Mesodermal cell (in vitro differentiated cells): ENCODE measurements around the gene CEP112.

Experiments used
- H3K27ac ChIP-seq: 2 replicates; pipeline ENCODE4 v1.7.0; 2013; ENCODE audit warnings: mild to moderate bottlenecking, low read depth, low read length, moderate library complexity; ENCODE audit not compliant: severe bottlenecking
- H3K36me3 ChIP-seq: 2 replicates; pipeline ENCODE4 v1.7.1; 2013; ENCODE audit warnings: mild to moderate bottlenecking, low read length, moderate library complexity; ENCODE audit not compliant: control insufficient read depth, insufficient read depth
- H3K4me1 ChIP-seq: one replicate; pipeline ENCODE4 v1.7.1; 2013; ENCODE audit warnings: mild to moderate bottlenecking, low read length; ENCODE audit not compliant: insufficient read depth, control insufficient read depth, poor library complexity, severe bottlenecking
- H3K4me3 ChIP-seq: 2 replicates; pipeline ENCODE4 v1.7.0; 2013; ENCODE audit warnings: low read length, control low read depth, mild to moderate bottlenecking; ENCODE audit not compliant: insufficient read depth, poor library complexity, severe bottlenecking; ENCODE audit errors: extremely low read depth
- H3K9me3 ChIP-seq: 2 replicates; pipeline ENCODE4 v1.7.1; 2013; ENCODE audit warnings: mild to moderate bottlenecking, low read length, moderate library complexity; ENCODE audit not compliant: control insufficient read depth
- WGBS, 2 experiments: methylation state at CpG; one replicate each; pipeline ENCODE4 v1.1.5; 2013; ENCODE audit warnings: missing lambda C conversion rate in 2 of 2; ENCODE audit not compliant: insufficient coverage in 2 of 2; 5-methylcytosine and 5-hydroxymethylcytosine counted together

CEP112 gene

GRCh38 chr17:66149562-66149961 is 42.4 kb downstream of the CEP112 start:
- Histone ChIP-seq H3K4me3 (no peak overlapping the region), H3K9me3 (no peaks in the 10 kb centered on the region), H3K27ac (no peak overlapping the region), H3K4me1 (no peaks in the 10 kb centered on the region), H3K36me3 (peaks cover 8% of the 10 kb centered on the region)

- no peak overlapping the region for H3K27ac ChIP-seq
- no peaks in the 10 kb centered on the region for H3K9me3 ChIP-seq
- 83% methylated on average over 1 of the region's 4 CpGs; no CpG with 5 or more reads in 1 of the 2 experiments for WGBS, 2 experiments
- peaks cover 4% of the 10 kb centered on the region for H3K36me3 ChIP-seq
- H3K4me1 ChIP-seq: no peaks in the 10 kb centered on the region
- no peak overlapping the region for H3K4me3 ChIP-seq
These were observed 45.5 kb downstream of the CEP112 start for GRCh38 chr17:66146394-66146793.

- 60 to 100% methylated on average over 1 of the region's 2 CpGs for WGBS, 2 experiments
- H3K36me3 ChIP-seq: no peaks in the 10 kb centered on the region
- no peak overlapping the region for H3K4me3 ChIP-seq
- no peaks in the 10 kb centered on the region for H3K4me1 ChIP-seq
- no peak overlapping the region for H3K27ac ChIP-seq
- H3K9me3 ChIP-seq: no peaks in the 10 kb centered on the region
These were observed 48.2 kb downstream of the CEP112 start for GRCh38 chr17:66143657-66144282.

GRCh38 chr17:66142428-66142827 is 49.5 kb downstream of the CEP112 start:
- peaks cover 4% of the 10 kb centered on the region for H3K36me3 ChIP-seq
- H3K4me3 ChIP-seq: no peak overlapping the region
- H3K4me1 ChIP-seq: no peaks in the 10 kb centered on the region
- no peak overlapping the region for H3K27ac ChIP-seq
- 83% methylated on average over 2 of the region's 7 CpGs; no CpG with 5 or more reads in 1 of the 2 experiments for WGBS, 2 experiments
- H3K9me3 ChIP-seq: no peaks in the 10 kb centered on the region

DNA sequence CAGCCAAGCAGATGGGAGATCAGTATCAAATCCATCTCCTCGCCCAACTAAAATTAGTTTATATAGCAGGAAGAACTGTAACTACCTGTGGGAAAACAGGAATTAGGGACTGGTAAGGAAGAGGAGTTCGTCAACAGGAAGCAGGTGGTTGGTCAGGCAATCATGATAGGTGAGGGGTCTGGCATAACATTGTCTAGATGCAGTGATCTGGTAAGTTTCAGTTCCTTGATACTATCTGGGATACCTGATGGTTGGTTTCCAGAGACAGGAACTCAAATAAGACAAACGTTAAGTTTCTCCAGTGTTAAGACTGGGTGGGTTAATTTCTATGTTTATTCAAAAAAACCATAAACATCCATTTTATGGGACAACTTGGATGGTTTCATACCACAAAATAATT is 53.8 kb downstream of the CEP112 start:
- Histone ChIP-seq H3K9me3 (no peaks in the 10 kb centered on the region), H3K36me3 (peaks cover 12% of the 10 kb centered on the region), H3K4me3 (no peak overlapping the region), H3K4me1 (no peaks in the 10 kb centered on the region), H3K27ac (no peak overlapping the region)
- 89 to 90% methylated on average over 1 of the region's 3 CpGs for WGBS, 2 experiments

DNA sequence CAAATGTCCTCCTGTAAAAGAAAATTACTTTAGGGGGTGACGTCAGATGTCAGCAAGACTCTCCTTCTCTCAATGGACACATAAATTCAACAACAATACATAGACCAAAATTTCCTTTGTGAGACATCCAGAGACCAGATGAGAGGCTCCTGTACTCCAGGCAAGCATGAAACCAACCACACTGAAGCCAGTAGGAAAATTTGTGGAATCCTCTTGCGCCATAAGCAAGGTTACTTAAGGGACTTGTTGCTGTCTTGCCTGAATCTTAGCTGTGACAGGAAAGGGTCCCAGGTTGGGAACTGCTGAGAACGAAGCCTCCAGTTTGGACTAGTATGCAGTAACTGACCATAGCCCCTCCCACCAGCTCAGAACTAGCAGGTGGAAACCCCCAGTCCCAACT is 56.0 kb downstream of the CEP112 start:
- no peak overlapping the region for H3K4me3 ChIP-seq
- no peaks in the 10 kb centered on the region for H3K9me3 ChIP-seq
- H3K36me3 ChIP-seq: peaks cover 12% of the 10 kb centered on the region
- H3K27ac ChIP-seq: no peak overlapping the region
- WGBS, 2 experiments: 100% methylated on average over 1 of the region's 3 CpGs
- no peaks in the 10 kb centered on the region for H3K4me1 ChIP-seq

DNA sequence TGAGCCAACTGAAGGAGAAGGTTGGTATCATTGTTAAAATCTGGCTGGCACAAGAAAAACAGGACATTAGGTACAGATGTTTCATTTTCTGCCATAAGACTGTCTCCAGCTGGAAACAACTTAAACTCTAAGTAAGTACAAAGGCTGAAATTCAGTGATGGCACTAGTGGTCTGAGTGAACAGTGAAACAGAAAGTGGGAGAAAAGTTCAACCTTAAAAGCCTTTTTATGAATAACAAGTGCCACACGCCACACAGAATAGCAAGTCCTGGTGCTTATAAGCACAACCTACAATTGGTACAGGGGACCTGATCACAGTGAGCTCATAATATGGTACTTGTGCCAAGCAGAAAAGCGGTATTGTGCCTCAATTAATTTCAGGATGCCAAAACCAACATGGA is 56.7 kb downstream of the CEP112 start:
- WGBS, 2 experiments: 80 to 100% methylated on average over 1 to 2 of the region's 2 CpGs
- Histone ChIP-seq H3K4me3 (no peak overlapping the region), H3K36me3 (peaks cover 12% of the 10 kb centered on the region), H3K9me3 (no peaks in the 10 kb centered on the region), H3K4me1 (no peaks in the 10 kb centered on the region), H3K27ac (no peak overlapping the region)

GRCh38 chr17:66129759-66130158 is 62.2 kb downstream of the CEP112 start:
- H3K9me3 ChIP-seq: no peaks in the 10 kb centered on the region
- no peak overlapping the region for H3K4me3 ChIP-seq
- WGBS, 2 experiments: 96 to 97% methylated on average over 3 of the region's 4 CpGs
- no peaks in the 10 kb centered on the region for H3K4me1 ChIP-seq
- H3K36me3 ChIP-seq: peaks cover 5% of the 10 kb centered on the region
- no peak overlapping the region for H3K27ac ChIP-seq

GRCh38 chr17:66126231-66126630 is 65.7 kb downstream of the CEP112 start:
- 80 to 100% methylated on average over 1 to 2 of the region's 5 CpGs for WGBS, 2 experiments
- Histone ChIP-seq H3K27ac (no peak overlapping the region), H3K9me3 (no peaks in the 10 kb centered on the region), H3K4me3 (no peak overlapping the region), H3K4me1 (no peaks in the 10 kb centered on the region), H3K36me3 (peaks cover 10% of the 10 kb centered on the region)

DNA sequence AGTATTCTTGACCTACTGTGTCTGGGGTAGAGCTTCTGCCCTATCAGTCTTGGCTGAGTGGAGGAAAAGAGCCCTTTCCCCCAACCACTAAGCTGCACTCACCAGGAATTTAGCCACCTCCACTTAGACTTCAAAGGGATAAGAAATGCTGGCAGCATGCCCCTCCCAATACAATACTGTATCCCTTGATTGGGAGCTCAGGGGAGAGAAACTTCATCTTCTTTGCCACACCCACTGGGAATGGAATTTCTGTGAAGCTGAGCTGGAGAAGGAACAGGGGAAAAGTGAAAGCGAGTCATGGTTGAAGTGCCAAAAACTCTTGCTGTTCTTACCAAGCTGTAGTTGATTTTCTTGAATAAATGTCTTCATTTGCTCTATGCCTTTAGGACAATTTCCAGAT is 68.8 kb downstream of the CEP112 start:
- Histone ChIP-seq H3K9me3 (no peaks in the 10 kb centered on the region), H3K4me1 (no peaks in the 10 kb centered on the region), H3K4me3 (no peak overlapping the region), H3K36me3 (peaks cover 10% of the 10 kb centered on the region), H3K27ac (no peak overlapping the region)
- 100% methylated on average over 1 of the region's 1 CpG; no CpG with 5 or more reads in 1 of the 2 experiments for WGBS, 2 experiments

DNA sequence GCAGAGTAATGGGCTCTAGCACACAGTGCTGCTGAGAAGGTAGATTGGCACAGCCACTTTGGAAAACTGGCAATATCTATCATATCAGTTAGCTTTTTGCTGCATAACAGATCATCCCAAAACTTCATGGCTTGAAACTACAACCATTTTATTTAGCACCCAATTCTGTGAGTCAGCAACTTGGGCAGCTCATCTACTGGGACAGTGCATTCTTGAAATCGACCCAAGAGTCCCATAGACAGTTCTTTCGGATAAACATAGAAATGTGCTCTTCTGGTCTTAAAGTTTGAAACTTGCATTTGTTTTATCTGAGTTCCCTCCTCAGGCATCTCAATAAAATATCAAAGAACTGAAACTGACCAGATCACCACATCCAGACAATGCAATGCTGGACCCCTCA is 76.7 kb downstream of the CEP112 start:
- Histone ChIP-seq H3K27ac (no peak overlapping the region), H3K36me3 (no peaks in the 10 kb centered on the region), H3K4me1 (no peaks in the 10 kb centered on the region), H3K4me3 (no peak overlapping the region), H3K9me3 (peaks cover 7% of the 10 kb centered on the region)
- 100% methylated on average over 1 of the region's 2 CpGs; no CpG with 5 or more reads in 1 of the 2 experiments for WGBS, 2 experiments
